Naive B cell (primary cell): Measurements from ENCODE around the gene BRSK2. TPM values are rescaled to one million over a fixed set of nuclear protein-coding genes. Genes with fewer than 3 reads are reported as not detected.

Experiments used
- ATAC-seq, 2 donors: fragments of 150-1000 bp; cut with Tn5 transposase; 2 replicates each; pipeline ENCODE4 v1.10.0; 2021; ENCODE audit warnings: low read depth in 2 of 2, mild to moderate bottlenecking in 2 of 2, moderate library complexity in 2 of 2
- DNase-seq: peaks from one replicate; pipeline ENCODE4 v3.0.0; 2022
- H3K27ac Mint-ChIP-seq, 6 donors: one replicate each; pipeline ENCODE4 v1.8.0; 2020 to 2022; ENCODE audit warnings: mild to moderate bottlenecking in 6 of 6, mixed read lengths in 6 of 6, moderate library complexity in 5 of 6, inconsistent platforms in 2 of 6
- H3K27me3 Mint-ChIP-seq, 3 donors: one replicate each; pipeline ENCODE4 v1.8.0; 2021 to 2022; ENCODE audit warnings: mixed read lengths in 3 of 3, mild to moderate bottlenecking in 1 of 3
- H3K36me3 Mint-ChIP-seq, 2 donors: one replicate each; pipeline ENCODE4 v1.8.0; 2020 to 2022; ENCODE audit warnings: mixed read lengths in 2 of 2, inconsistent platforms in 1 of 2, mild to moderate bottlenecking in 1 of 2
- H3K4me1 Mint-ChIP-seq, 3 donors: one replicate each; pipeline ENCODE4 v1.8.0; 2020 to 2022; ENCODE audit warnings: mixed read lengths in 3 of 3, inconsistent platforms in 1 of 3, mild to moderate bottlenecking in 1 of 3, moderate library complexity in 1 of 3
- H3K4me3 Mint-ChIP-seq, 8 donors: one replicate each; pipeline ENCODE4 v1.8.0; 2020 to 2022; ENCODE audit warnings: mild to moderate bottlenecking in 8 of 8, mixed read lengths in 8 of 8, moderate library complexity in 8 of 8, inconsistent platforms in 2 of 8
- H3K9me3 Mint-ChIP-seq, 7 donors: one replicate each; pipeline ENCODE4 v1.8.0; 2020 to 2022; ENCODE audit warnings: mixed read lengths in 7 of 7, mild to moderate bottlenecking in 5 of 7, inconsistent platforms in 2 of 7, moderate library complexity in 1 of 7
- polyA plus RNA-seq, 6 donors: library from polyadenylated mRNA; unstranded; fragments of 300-500 nt; fragmentation: Illumina TruSeq; gene quantifications; one replicate each; pipeline ENCODE4 v1.2.3, GENCODE V29; 2021; ENCODE audit warnings: low read depth in 6 of 6

Gene BRSK2
- polyA plus RNA-seq, 6 donors from 2014 or later, result 0.10 TPM; not detected in 4

GRCh38 chr11:1446623-1447022 lies 56.9 kb downstream of the BRSK2 start:
- no peaks in the 10 kb centered on the region for H3K36me3 Mint-ChIP-seq
- no peaks in the 10 kb centered on the region for H3K9me3 Mint-ChIP-seq
- peaks cover 0 to 2% (median 0%) of the 10 kb centered on the region in 3 donors for H3K4me1 Mint-ChIP-seq
- no peak overlapping the region for H3K4me3 Mint-ChIP-seq
- ATAC-seq (no peak), DNase-seq (no peak)
- no peak overlapping the region for H3K27ac Mint-ChIP-seq
- H3K27me3 Mint-ChIP-seq, result peaks cover 0 to 5% (median 0%) of the 10 kb centered on the region in 3 donors

DNA sequence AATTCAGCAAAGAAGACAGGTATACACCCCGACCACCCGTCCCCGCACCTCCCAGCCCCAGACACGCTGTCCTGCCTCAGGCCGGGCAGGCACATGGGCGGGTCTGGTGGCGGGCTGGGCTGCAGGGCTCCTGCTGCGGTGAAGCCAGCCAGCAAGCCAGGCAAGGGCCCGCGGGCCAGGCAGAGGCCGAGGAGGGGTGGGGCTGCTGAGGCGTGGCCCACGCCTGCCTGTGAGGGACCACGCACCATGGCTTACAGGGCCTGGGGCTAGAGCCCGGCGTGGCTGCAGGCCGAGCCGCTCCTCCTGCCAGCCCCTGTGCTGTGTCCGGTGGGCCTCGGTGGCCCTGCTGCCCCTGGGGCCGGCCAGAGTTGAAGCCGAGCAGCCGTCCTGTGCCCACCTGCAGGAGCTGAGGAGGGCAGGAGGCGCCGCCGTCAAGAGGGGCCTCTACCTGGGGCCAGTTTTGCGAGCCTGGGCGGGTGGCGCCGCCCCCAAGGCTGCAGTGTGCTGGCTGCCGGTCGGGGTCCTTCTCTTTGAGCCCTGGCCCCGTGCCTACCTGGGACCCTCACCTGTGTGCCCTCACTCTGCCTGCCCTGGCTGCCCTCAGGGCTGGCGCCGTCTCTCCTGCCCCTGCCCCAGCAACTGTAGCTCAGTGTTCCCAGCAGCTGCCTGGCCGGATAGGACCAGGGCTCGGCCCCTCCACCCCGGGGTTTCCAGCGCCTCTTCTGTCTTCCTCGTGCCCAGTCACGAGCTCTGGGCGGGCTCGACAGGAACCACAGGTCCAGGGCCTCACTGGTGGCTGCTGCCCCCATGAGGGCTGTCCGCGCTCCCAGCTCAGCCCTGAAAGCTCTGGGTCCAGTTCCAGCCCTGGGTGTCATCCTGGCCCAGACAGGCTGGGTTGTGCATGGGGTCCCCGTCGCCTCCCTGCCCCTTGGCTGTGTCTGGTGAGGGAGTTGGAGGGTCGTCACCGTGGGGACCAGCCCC lies 58.4 kb downstream of the BRSK2 start:
- H3K27me3 Mint-ChIP-seq, result peaks cover 0 to 5% (median 0%) of the 10 kb centered on the region in 3 donors
- no peak for DNase-seq

GRCh38 chr11:1448882-1449281 lies 59.1 kb downstream of the BRSK2 start:
- H3K9me3 Mint-ChIP-seq, result no peaks in the 10 kb centered on the region
- H3K36me3 Mint-ChIP-seq, result no peaks in the 10 kb centered on the region
- ATAC-seq (no peak), DNase-seq (no peak)
- H3K27ac Mint-ChIP-seq, result no peak overlapping the region
- no peak overlapping the region for H3K4me3 Mint-ChIP-seq
- H3K27me3 Mint-ChIP-seq, result peaks cover 0 to under 1% (median 0%) of the 10 kb centered on the region in 3 donors
- H3K4me1 Mint-ChIP-seq, result peaks cover 0 to 2% (median 1%) of the 10 kb centered on the region in 3 donors

More for the DNA sequence above, 58.4 kb downstream of the BRSK2 start:
- ATAC-seq, result no peak
- H3K4me3 Mint-ChIP-seq, result peak overlapping the region in 2 of 8 donors; percentile 41 to 52
- peaks cover 0 to 2% (median 1%) of the 10 kb centered on the region in 3 donors for H3K4me1 Mint-ChIP-seq
- H3K9me3 Mint-ChIP-seq, result no peaks in the 10 kb centered on the region
- H3K36me3 Mint-ChIP-seq, result no peaks in the 10 kb centered on the region
- H3K27ac Mint-ChIP-seq, result no peak overlapping the region

DNA sequence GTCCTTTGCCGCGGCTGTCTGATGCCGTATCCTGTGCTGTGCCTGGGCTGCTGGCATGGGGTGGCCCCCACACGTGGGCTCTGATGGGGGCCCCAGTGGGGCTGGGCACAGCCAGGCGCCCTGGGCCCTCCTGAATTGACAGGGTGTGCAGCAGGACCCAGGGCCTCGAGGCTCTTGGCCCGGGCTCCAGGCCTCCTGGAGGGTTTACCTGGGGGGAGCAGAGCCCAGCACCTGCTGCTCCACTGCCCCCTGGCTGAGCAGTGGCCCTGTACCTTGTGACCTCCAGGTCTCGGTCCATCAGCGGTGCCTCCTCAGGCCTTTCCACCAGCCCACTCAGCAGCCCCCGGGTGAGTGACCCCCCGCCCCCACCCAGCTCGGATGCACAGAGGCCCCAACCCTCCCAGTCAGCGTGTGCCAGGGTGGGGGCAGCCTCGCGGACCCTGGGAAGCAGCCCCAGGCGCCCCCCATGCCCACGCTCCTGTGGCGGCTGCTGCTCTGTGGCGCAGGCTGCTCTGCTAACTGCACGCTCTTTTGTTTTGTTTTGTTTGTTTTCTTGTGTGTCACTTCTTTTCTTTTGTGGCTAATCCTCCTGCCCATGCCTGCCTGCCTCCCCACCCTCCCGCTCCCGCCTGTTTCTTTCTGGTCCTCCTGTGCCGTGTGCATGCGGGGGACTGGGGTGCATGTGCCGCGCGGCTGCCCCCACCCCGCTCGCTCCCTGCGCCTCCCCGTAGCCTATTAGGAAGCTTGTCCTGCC lies 59.9 kb downstream of the BRSK2 start:
- H3K36me3 Mint-ChIP-seq, result no peaks in the 10 kb centered on the region
- DNase-seq, result no peak
- H3K27ac Mint-ChIP-seq, result no peak overlapping the region
- no peaks in the 10 kb centered on the region for H3K9me3 Mint-ChIP-seq
- H3K27me3 Mint-ChIP-seq, result no peaks in the 10 kb centered on the region
- H3K4me1 Mint-ChIP-seq, result peaks cover 0 to 2% (median 1%) of the 10 kb centered on the region in 3 donors
- H3K4me3 Mint-ChIP-seq, result no peak overlapping the region
- no peak for ATAC-seq

GRCh38 chr11:1450344-1450875 lies 60.7 kb downstream of the BRSK2 start:
- Mint-ChIP-seq H3K27ac (no peak overlapping the region), H3K9me3 (no peaks in the 10 kb centered on the region), H3K27me3 (no peaks in the 10 kb centered on the region), H3K4me3 (no peak overlapping the region), H3K36me3 (no peaks in the 10 kb centered on the region), H3K4me1 (peaks cover 0 to 2% (median 1%) of the 10 kb centered on the region in 3 donors)
- DNase-seq (no peak), ATAC-seq (no peak)

DNA sequence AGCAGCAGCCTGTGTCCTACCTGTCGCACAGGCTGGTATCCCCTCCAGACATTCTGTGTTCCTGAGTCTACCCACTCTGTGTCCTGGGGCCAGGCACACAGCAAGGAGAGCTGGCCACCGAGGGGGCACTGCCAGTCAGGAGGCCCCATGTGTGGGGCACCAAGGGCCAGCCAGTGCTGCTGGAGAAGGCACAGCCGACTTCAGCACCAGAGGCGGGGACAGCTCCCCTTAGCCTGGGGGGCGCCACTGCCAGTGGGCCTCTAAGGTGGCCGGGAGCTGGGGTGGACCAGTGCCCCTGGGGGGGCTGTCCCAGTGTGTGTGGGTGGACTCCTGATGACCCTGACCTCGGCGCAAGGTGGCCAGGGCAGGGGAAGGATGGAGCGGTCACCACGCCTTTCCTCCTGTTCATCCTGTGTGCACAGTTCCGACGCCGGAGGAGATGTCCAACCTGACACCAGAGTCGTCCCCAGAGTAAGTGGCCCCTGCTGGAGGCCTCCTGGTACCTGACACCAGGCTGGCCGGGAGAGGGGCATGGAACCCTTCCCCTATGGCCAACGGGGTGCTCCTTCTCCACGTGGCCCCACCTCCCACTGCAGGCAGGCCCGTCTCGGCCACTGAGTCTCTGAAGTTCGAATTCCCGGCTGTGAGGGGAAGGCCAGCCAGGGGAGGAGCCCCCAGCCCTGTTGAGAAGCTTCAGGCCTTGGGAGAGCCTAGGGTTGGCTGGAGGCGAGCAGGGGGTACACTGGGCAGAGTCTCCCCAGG lies 61.4 kb downstream of the BRSK2 start:
- Mint-ChIP-seq H3K27me3 (no peaks in the 10 kb centered on the region), H3K9me3 (no peaks in the 10 kb centered on the region), H3K4me3 (no peak overlapping the region), H3K27ac (no peak overlapping the region), H3K36me3 (no peaks in the 10 kb centered on the region), H3K4me1 (peaks cover 0 to 5% (median 1%) of the 10 kb centered on the region in 3 donors)
- DNase-seq, result no peak
- no peak for ATAC-seq

- DNase-seq (no peak), ATAC-seq (no peak)
These were observed 62.2 kb downstream of the BRSK2 start for GRCh38 chr11:1451781-1452470.

DNA sequence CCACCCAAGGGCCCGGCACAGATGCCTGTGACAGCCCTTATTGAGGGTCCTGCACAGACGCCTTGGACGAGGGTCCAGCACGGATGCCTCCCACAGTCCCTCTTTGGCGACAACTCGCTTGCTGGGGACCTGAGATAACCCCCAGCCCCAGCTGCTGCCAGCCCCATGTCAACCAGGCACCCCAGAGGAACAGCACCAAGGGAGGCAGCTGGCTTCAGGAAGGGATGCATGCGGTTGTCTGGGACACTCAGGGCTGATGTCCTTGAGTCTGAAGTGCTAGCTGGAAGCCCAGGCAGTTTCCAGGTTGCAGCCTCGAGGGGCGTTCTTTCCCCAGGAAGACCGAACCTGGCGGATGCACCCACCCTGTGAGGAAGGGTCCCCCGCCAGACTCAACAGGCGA lies 63.0 kb downstream of the BRSK2 start:
- no peak overlapping the region for H3K4me3 Mint-ChIP-seq
- peak overlapping the region in 2 of 6 donors; percentile 44 to 47 for H3K27ac Mint-ChIP-seq
- ATAC-seq (no peak), DNase-seq (no peak)
- no peaks in the 10 kb centered on the region for H3K9me3 Mint-ChIP-seq
- no peaks in the 10 kb centered on the region for H3K36me3 Mint-ChIP-seq
- H3K27me3 Mint-ChIP-seq, result no peaks in the 10 kb centered on the region
- H3K4me1 Mint-ChIP-seq, result peaks cover 0 to 5% (median 1%) of the 10 kb centered on the region in 3 donors

More at GRCh38 chr11:1451781-1452470, 62.2 kb downstream of the BRSK2 start:
- peaks cover 0 to 5% (median 1%) of the 10 kb centered on the region in 3 donors for H3K4me1 Mint-ChIP-seq
- no peaks in the 10 kb centered on the region for H3K27me3 Mint-ChIP-seq
- no peak overlapping the region for H3K4me3 Mint-ChIP-seq
- H3K27ac Mint-ChIP-seq, result peak overlapping the region in 1 of 6 donors; percentile 47
- no peaks in the 10 kb centered on the region for H3K36me3 Mint-ChIP-seq
- no peaks in the 10 kb centered on the region for H3K9me3 Mint-ChIP-seq

DNA sequence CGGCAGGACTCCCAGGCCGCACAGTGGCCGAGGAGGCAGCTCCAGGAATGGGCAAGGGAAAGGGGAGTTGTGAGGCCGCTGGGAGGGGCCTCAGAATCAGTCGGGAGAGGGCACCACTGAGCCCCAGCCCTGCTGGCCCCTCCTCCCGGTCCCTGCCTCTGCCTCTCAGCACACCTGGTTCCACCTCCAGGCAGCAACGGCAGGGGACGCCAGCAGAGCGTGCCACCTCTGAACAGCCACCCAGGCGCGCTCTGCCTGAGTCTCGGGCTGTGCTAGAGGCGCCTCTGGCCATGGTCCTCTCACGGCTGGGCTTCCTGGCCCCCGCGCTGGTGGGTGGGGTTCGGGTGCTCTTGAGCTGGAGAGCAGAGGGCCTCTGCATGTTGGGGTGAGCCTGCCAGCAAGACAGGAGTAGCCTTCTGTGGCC lies 63.9 kb downstream of the BRSK2 start:
- DNase-seq (peak; percentile 19), ATAC-seq (peak; percentile 75 to 77)
- no peaks in the 10 kb centered on the region for H3K27me3 Mint-ChIP-seq
- peaks cover 0 to 5% (median 1%) of the 10 kb centered on the region in 3 donors for H3K4me1 Mint-ChIP-seq
- H3K27ac Mint-ChIP-seq, result no peak overlapping the region
- no peak overlapping the region for H3K4me3 Mint-ChIP-seq
- no peaks in the 10 kb centered on the region for H3K9me3 Mint-ChIP-seq
- H3K36me3 Mint-ChIP-seq, result no peaks in the 10 kb centered on the region

DNA sequence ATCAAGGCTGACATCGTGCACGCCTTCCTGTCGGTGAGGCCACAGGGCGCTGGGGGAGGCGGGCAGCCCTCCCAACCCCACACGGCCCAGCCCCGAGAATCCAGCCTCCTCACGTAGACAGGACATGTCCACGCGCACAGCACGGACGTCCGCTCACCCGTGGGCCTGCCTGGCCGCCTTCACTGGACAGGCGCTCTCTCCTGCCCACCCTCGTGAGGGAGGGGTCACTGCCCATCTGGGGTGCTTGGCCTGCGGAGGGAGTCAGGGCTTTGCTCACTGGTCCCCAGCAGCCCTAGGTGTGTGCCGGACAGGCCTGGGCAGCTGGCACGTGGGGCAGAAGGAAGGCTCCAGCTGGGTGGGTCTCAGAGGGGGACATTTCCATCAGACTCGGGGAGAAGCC lies 64.8 kb downstream of the BRSK2 start:
- Mint-ChIP-seq H3K27me3 (no peaks in the 10 kb centered on the region), H3K9me3 (no peaks in the 10 kb centered on the region), H3K27ac (no peak overlapping the region), H3K4me3 (no peak overlapping the region), H3K36me3 (no peaks in the 10 kb centered on the region), H3K4me1 (peaks cover 0 to 3% (median 1%) of the 10 kb centered on the region in 3 donors)
- ATAC-seq, result no peak
- no peak for DNase-seq

DNA sequence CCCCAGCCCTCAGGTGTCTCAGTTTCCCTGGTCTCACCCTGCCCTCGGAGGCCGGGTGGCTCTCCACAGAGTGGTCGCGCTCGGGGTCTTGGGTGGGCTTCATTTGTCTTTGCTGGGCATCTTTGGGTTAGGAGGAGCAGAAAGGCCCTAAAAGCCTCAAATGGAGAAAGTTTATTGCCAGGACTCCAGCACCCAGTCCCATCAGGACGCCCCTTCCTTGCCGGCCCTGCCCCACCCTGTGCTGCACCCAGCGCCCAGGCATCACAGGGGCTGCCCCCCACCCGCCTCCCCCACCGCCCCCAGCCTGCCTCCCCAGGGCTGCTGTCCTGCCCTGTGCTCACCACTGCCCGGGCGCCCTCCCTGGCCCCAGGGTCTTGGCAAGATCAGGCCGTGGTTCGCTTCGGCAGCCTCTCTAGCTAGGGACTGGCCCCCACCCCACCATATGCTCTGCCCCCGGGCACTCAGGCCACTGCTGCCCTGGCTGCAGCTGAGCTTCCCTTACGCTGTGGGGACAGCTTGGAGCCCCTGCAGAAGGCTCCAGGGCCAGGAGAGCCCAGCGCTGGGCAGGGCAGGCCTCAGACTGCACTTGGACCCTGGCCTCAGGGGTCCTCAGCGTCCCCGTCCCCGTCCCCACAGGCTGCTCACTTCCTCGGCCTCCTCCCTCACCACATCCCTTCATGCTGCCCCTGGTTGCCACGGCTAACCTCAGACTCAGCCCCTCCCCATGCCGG lies 65.5 kb downstream of the BRSK2 start:
- Mint-ChIP-seq H3K36me3 (no peaks in the 10 kb centered on the region), H3K9me3 (no peaks in the 10 kb centered on the region), H3K27ac (no peak overlapping the region), H3K27me3 (no peaks in the 10 kb centered on the region), H3K4me1 (peaks cover 0 to 3% (median 1%) of the 10 kb centered on the region in 3 donors), H3K4me3 (no peak overlapping the region)
- no peak for ATAC-seq
- no peak for DNase-seq

DNA sequence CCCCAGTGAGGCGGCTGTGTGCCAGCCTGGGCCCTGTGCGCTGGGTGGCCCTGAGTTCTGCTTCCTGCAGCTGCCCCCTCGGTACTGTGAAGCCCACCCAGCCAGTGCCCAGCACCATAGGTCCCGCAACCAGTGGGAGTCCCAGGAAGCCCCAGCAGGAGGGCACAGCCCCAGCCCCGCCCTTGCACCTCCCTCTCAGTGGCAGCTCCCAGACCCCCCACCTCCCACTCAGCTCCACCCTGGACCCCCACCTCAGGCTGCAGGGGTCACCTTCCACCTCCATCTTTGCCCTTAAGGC lies 66.0 kb downstream of the BRSK2 start:
- H3K9me3 Mint-ChIP-seq, result no peaks in the 10 kb centered on the region
- H3K4me3 Mint-ChIP-seq, result no peak overlapping the region
- peaks cover 0 to 3% (median 1%) of the 10 kb centered on the region in 3 donors for H3K4me1 Mint-ChIP-seq
- H3K27ac Mint-ChIP-seq, result no peak overlapping the region
- ATAC-seq, result no peak
- H3K27me3 Mint-ChIP-seq, result no peaks in the 10 kb centered on the region
- no peaks in the 10 kb centered on the region for H3K36me3 Mint-ChIP-seq
- no peak for DNase-seq
